HL-60 (cell line): ENCODE measurements around the gene USP13.

Experiments used
- DNase-seq, 2 experiments: peaks; one replicate each; pipeline ENCODE4 v3.0.0-alpha.2; 2010 to 2020; ENCODE audit warnings: low read depth in 1 of 2, low spot score in 1 of 2
- H3K27ac ChIP-seq: fragments of 250-450 bp; sonication (Bioruptor Pico); replicated peaks from 2 replicates; pipeline ENCODE4 v1.5.1; 2020; ENCODE audit warnings: mild to moderate bottlenecking, moderate library complexity
- H3K27me3 ChIP-seq: fragments of 250-450 bp; sonication (Bioruptor Pico); 2 replicates; pipeline ENCODE4 v1.5.1; 2021; ENCODE audit warnings: mild to moderate bottlenecking, moderate library complexity; ENCODE audit not compliant: insufficient read depth, poor library complexity, severe bottlenecking
- H3K4me3 ChIP-seq: replicated peaks from 2 replicates; pipeline ENCODE4 v1.5.1; 2011; ENCODE audit warnings: mild to moderate bottlenecking, control low read depth, low read length; ENCODE audit not compliant: insufficient read depth
- GABPA ChIP-seq: IDR thresholded peaks from 2 replicates; pipeline ENCODE4 v1.6.1; 2012; ENCODE audit warnings: low read depth
- POLR2AphosphoS5 ChIP-seq: IDR thresholded peaks from 2 replicates; pipeline ENCODE4 v1.6.1; 2012; ENCODE audit warnings: low read depth
- SPI1 ChIP-seq: IDR thresholded peaks from 2 replicates; pipeline ENCODE4 v1.6.1; 2012; ENCODE audit warnings: low read depth, mild to moderate bottlenecking, borderline replicate concordance
- TF ChIP-seq, protein P1 (sequence below): IDR thresholded peaks from 2 replicates; pipeline ENCODE4 v1.6.1; 2012; ENCODE audit warnings: low read depth; ENCODE audit not compliant: insufficient replicate concordance
- TF ChIP-seq, protein P2 (sequence below): IDR thresholded peaks from one replicate; pipeline ENCODE4 v1.5.1; 2011; ENCODE audit warnings: low read length, control low read depth, inconsistent platforms; ENCODE audit not compliant: insufficient read depth

USP13 gene

DNA sequence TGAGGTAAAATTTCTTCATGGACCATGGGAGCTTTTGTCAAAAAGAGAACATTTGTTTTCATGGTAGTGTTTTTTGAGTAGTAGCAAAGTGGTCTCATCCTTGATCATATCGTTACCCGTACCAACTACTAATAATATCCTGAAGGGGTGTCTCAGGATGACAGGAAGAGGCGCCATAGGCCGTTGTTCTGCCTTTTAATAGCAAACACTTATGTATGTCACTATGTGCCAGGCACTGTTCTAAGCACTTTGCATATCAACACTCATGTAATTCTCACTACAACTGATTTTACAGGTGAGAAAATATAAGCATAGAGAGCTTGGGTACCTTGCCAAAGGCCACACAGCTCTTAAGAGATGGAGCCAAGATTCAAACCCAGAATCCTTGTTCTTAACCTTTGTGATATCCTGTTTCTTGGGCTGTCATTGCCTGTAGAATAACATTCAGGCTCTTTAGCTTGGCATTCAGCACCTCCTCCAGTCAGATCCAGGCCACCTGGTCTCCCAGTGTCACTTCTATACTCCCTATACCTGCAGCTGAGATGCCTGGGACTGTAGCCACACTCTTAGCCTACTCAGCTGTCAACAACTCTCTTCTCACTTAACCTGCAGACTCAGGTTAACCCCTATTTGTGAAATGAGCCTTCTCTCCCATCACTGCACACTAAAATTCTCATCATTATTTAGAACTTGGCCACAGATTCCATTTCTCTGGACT, 113.7 kb downstream of the USP13 start:
- Histone ChIP-seq H3K27ac (no peak overlapping the region), H3K27me3 (no peaks in the 10 kb centered on the region), H3K4me3 (no peak overlapping the region)
- no peak for DNase-seq
- TF ChIP-seq POLR2AphosphoS5, result no peak
- TF ChIP-seq, protein P1, sequence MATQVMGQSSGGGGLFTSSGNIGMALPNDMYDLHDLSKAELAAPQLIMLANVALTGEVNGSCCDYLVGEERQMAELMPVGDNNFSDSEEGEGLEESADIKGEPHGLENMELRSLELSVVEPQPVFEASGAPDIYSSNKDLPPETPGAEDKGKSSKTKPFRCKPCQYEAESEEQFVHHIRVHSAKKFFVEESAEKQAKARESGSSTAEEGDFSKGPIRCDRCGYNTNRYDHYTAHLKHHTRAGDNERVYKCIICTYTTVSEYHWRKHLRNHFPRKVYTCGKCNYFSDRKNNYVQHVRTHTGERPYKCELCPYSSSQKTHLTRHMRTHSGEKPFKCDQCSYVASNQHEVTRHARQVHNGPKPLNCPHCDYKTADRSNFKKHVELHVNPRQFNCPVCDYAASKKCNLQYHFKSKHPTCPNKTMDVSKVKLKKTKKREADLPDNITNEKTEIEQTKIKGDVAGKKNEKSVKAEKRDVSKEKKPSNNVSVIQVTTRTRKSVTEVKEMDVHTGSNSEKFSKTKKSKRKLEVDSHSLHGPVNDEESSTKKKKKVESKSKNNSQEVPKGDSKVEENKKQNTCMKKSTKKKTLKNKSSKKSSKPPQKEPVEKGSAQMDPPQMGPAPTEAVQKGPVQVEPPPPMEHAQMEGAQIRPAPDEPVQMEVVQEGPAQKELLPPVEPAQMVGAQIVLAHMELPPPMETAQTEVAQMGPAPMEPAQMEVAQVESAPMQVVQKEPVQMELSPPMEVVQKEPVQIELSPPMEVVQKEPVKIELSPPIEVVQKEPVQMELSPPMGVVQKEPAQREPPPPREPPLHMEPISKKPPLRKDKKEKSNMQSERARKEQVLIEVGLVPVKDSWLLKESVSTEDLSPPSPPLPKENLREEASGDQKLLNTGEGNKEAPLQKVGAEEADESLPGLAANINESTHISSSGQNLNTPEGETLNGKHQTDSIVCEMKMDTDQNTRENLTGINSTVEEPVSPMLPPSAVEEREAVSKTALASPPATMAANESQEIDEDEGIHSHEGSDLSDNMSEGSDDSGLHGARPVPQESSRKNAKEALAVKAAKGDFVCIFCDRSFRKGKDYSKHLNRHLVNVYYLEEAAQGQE, result no peak
- TF ChIP-seq SPI1, result no peak
- TF ChIP-seq, protein P2, sequence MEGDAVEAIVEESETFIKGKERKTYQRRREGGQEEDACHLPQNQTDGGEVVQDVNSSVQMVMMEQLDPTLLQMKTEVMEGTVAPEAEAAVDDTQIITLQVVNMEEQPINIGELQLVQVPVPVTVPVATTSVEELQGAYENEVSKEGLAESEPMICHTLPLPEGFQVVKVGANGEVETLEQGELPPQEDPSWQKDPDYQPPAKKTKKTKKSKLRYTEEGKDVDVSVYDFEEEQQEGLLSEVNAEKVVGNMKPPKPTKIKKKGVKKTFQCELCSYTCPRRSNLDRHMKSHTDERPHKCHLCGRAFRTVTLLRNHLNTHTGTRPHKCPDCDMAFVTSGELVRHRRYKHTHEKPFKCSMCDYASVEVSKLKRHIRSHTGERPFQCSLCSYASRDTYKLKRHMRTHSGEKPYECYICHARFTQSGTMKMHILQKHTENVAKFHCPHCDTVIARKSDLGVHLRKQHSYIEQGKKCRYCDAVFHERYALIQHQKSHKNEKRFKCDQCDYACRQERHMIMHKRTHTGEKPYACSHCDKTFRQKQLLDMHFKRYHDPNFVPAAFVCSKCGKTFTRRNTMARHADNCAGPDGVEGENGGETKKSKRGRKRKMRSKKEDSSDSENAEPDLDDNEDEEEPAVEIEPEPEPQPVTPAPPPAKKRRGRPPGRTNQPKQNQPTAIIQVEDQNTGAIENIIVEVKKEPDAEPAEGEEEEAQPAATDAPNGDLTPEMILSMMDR, result no peak
- TF ChIP-seq GABPA, result no peak

DNA sequence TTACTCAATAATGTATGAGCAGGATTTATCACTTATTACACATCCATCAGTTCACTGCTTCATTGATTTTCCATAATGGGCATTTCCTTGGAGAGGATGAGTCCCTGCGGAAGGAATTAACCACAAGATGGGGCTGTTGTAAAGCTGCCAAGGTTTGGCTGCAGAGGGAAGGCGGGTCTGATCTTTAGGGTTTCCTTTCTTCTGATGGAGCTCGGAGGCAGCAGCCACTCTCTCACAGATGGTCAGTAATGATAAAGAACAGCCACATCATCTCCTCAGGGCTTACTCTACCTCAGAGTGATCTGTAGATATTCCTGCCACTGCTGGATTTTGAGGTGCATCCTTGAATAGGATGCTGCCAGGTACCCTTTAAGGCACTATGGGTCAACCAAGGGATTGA, 115.2 kb downstream of the USP13 start:
- Histone ChIP-seq H3K27me3 (no peaks in the 10 kb centered on the region), H3K4me3 (no peak overlapping the region), H3K27ac (no peak overlapping the region)
- TF ChIP-seq, protein P2, result peak; percentile 6
- TF ChIP-seq POLR2AphosphoS5, result no peak
- DNase-seq, result peak in 1 of 2 experiments; percentile 6

DNA sequence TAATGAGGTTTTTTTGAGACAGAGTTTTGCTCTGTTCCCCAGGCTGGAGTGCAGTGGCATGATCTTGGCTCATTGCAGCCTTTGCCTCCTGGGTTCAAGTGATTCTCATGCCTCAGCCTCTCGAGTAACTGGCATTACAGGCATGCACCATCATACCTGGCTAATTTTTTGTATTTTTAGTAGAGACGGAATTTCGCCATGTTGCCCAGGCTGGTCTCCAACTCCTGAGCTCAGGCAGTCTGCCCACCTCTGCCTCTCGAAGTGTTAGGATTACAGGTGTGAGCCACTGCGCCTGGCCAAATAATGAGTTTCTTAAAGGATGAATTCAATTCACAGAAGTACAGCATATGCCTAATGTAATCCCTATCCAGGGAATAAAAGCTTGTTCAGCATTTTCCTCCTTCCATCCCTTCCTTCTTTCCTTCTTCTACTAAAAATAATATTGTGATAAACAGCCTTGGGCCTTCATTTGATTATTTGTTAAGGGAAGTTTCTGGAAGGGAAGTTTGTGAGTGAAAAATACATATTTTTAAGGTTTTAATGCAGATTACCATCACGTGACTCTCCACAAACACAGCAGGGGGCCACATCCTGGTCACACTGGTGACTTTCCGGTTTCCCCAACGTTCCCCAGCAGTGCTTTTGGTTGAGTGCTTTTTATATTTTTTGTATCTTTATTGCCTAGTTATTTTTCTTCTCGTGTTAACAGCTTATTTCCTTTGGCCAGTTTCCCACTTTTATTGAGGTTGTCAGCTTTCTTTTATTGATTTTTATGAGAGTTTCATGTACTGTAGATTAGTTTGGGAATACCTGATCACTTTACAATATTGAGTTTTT, 116.8 kb downstream of the USP13 start:
- no peak for DNase-seq
- no peak overlapping the region for H3K4me3 ChIP-seq
- TF ChIP-seq, protein P1, result no peak
- no peak for TF ChIP-seq POLR2AphosphoS5
- TF ChIP-seq GABPA, result no peak
- no peak for TF ChIP-seq SPI1
- TF ChIP-seq, protein P2, result no peak
- H3K27me3 ChIP-seq, result no peaks in the 10 kb centered on the region
- no peak overlapping the region for H3K27ac ChIP-seq
